Anterior cingulate cortex (tissue), 58 donors: Measurements from ENCODE around the gene NCOA1.
"Not testable (repeated sequence)": the region's sequence is repeated elsewhere in the genome, so short reads cannot be mapped to it uniquely, and the experiment has no call there.

Experiments
- DNase-seq, 58 donors: peaks; one replicate each; lab custom pipeline; 2025; lab: John Stamatoyannopoulos, UW

NCOA1 gene

DNA sequence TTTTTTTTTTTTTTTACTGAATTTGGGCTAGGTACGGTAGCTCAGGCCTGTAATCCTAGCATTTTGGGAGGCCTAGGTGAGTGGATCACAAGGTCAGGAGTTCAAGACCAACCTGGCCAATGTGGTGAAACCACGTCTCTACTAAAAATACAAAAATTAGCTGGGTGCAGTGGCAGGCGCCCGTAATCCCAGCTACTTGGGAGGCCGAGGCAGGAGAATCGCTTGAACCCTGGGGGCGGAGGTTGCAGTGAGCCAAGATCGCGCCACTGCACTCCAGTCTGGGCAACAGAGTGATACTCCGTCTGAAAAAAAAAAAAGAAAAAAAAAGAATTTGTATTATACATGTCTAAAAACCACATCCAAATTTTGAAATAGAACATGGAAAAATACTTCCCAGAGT, 78.5 kb downstream of the NCOA1 start:
- DNase-seq = not testable (repeated sequence)

DNA sequence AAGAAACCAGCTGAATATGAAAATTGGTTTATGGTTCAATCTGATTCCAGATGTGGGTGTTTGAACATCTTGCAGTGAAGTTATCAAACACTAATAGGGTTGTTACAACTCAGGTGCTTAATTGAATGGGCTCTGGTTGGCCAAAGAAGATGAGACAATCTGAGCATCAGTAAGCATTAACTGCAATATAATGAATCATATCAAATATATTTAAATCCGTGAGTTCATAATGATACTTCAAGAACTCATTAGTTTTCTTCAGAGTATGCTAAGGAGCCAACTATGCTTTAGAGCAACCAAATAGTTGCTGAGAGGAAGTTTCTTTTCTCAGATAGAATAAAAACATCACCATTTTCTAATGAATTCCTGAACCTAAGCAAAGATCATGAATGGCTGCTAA, 79.2 kb downstream of the NCOA1 start:
- DNase-seq = no peak

DNA sequence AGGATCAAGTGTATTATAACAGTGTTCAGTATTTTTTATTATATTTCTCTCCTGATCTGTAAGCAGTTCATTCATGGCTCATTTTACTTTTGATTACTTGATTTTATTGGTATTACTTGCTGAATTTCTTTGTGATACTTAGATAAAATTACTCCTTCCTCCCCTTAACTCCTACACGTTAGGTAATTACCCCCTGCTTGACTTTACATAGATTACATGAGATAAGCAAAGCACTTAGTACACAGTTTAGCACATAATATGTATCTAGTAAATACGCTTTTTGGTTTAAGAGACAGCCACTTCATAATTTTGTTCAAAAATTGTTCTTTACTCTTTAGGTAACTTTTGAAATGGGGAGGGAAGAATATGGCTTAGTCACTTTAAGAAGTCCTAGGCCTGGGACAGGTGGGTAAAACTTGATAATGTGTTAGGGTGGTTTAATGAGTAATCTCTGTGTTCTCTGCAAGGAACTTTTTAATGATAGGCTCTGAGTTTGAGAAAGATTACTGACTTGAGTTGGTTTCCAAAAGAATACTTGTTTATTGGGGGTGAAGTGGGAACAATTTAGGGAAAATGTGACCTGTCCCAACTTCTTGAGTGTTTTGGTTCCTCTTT, 80.9 kb downstream of the NCOA1 start:
- DNase-seq = no peak

DNA sequence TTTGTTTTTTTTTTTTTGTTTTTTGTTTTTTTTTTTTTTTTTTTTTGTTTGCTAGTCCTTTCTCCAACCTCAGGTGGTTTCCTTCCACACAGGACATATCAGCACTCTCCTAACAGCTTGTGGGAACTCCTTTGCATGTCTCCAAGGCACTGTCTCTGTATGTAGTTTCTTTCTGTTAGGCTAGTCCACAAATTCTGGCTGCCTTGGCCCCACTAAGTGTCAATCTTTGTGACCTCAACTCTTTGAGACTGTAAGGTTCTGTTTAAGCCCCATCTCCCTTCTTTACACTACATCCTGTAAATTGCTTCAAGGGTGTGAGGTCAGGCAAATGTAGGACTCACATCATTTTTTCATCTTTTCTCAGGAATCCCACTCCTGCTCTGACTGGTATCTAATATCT, 85.1 kb downstream of the NCOA1 start:
- DNase-seq = no peak

DNA sequence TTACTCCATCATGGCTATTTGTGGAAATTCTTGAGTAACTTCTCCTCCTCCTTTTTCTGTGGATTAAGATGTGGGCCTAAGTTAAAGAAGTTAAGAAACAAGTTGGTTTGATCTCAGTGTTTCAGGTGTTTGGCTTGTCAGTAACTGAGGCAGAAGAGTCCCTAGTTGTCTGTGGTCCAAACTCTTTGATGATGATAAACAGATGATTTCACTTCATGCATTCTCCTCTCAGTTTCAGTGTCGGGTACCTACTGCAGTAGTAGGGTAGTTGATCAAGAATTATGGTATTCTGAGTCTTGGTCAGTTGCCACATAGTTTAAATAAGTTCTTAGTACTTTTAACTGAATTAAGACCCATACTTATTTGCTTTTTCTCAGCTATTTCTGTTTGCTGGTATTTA, 85.6 kb downstream of the NCOA1 start:
- no peak for DNase-seq

DNA sequence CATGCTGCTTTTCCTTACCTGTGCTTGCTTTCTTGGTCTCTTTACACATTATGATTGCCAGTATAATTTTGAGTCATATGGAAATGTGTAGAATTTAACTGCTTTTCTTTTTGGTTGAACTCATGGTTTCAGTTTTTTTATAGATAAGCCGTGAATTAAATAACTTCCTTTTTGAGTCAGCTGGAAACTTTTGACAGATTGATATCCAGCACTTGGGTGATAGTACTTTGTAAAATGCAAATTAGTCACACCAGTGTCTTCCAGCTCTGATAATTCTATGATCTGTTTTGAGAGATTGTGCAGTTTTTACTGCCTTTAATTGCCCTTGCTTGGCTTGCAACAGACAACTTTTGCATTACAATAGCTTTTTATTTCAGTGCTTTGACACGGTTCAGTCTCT, 86.4 kb downstream of the NCOA1 start:
- DNase-seq = no peak

DNA sequence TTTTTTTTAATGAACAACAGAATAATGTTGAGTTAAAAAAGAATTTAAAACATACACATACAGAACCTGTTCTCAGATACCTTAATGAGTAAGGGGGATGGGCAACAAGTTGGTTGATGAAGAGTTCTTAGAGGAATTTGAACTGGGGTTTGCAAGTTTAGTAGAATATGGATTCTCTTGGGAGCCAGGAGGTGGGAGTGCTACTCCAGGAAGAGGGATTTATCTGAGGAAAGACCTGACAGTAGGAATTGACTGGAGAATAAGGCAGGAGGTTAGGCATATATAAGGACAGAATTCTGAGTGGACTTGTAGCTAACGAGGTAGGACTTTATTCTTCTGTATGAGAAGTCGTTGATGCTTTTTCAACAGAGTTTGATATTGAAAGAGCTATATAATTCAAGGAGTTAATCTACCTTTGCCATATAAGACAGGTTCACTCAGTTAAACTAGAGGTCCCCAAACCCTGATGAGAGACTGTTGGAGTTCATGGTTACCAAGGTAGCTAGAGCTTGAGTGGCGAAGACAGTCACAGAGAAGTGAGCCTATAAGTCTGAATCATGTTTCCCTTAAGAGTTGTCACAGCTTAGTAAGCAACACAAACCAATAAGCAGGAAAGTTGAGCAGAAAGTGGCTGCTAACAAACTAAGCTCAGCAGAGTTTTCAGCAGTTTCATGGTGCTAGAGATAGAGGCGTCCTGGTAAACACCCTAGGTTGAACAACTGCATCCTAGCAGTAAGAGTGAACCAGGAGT, 88.2 kb downstream of the NCOA1 start:
- DNase-seq = no peak

DNA sequence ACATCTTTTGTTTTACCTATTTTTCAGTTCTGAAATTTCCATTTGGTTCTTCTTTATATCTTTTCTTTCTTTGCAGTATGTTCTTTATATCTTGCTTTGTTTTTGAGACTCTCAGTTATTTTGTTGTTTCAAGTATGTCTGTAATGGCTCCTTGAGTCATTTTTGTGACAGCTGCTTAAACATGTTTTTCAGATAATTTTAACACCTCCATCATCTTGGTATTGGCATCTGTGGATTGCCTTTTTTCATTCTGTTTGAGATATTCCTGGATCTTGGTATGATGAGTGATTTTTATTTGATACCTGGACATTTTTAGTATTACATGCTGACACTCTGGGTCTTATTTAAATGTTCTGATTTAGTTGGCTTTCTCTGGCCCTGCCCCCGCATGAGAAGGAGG, 89.5 kb downstream of the NCOA1 start:
- DNase-seq = no peak

DNA sequence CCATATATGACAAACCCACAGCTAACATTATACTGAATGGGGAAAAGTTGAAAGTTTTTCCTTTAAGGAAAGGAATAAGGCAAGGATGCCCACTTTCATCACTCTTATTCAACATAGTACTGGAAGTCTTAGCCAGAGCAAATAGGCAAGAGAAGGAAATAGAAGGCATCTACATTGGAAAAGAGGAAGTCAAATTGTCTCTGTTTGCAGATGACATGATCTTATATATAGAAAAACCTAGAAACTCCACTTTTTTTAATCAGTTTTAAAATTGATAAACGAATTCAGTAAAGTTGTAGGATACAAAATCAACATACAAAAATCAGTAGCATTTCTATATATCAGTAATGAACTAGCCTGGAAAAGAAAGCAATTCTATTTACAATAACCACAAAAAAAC, 90.9 kb downstream of the NCOA1 start:
- DNase-seq = not testable (repeated sequence)

DNA sequence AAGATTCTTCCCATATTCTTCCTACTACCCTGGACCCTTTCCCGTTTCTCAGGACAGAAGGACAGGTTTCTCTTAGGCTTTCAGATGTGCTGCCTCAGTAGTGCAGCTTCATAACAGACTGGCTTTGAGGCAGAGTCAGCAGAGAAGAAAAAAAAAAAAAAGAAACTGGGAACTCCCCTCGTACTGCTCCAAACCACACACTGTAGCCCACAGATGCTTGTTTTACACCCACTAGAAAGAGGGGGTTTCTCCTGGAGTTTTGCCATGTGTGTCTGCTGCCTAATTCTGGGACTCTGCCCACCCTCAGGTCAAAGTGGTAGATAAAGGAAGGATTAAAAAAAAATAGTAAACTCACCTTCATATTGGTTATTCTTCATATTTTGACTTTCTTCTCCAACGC, 95.9 kb downstream of the NCOA1 start:
- DNase-seq = no peak

DNA sequence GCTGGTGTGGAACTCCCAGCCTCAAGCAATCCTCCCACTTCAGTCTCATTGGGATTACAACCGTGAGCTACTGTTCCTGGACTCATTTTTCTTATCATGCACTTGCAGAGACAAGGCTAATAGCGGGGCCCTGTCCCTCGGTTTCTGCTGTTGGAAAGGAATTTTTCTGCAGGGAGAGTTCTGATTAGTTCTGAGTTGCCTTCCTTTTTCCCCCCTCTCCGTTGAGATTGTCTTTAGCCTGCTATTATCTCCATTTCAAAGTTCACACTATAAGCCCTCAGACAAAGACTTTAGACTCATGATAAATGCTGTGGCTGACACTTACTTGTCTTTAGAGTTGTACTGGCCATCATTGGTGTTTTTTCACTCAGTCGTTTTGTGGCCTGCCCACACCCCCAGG, 97.2 kb downstream of the NCOA1 start:
- no peak for DNase-seq

DNA sequence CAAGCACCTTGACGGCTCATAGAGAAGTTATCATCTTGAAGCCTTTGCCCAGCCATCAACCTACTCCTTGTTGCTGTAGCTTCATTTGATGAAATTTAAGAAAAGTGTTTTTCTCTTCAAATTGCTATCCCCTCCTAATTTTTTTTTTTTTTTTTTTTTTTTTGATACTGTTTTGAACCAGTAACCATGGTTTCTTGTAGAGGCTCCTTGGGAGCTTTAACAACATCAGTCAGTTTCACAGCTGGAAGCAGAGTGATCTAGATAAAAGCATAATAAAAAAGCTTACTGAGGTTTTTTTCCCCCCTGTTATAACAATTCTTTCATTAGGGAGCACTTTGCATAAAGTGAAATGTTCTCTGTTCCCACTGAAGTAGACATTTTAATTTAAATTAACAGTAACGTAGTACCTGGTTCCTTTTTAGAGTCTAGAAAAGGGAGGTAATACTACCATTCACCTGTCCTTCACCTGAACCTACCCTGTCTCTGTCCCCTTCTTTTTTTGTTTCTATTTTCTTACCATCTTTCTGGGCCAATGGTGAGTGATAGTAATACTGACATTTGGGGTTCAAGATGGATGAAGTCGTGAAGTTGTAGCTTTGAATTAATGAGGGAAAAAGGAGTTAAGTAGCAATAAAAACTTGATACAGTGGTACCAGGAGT, 101.5 kb downstream of the NCOA1 start:
- DNase-seq = no peak

DNA sequence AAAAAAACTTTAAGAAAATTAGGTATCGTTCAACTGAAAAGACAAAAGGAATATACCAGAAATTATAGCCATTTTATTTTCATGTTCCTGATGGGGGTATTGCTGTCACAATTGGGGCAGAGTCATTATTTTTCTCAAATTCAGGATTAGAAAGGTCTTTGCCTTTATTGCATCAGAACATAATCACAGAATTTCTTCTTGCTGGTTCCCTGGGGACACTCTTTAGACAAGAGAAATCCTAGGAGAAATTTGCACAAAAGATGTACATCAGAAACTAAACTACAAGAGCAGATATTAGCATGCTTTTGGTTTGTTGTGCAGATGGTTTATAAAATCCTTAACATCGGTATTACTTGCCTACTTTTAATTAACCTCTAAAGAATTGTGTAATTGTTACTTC, 103.2 kb downstream of the NCOA1 start:
- DNase-seq = no peak

DNA sequence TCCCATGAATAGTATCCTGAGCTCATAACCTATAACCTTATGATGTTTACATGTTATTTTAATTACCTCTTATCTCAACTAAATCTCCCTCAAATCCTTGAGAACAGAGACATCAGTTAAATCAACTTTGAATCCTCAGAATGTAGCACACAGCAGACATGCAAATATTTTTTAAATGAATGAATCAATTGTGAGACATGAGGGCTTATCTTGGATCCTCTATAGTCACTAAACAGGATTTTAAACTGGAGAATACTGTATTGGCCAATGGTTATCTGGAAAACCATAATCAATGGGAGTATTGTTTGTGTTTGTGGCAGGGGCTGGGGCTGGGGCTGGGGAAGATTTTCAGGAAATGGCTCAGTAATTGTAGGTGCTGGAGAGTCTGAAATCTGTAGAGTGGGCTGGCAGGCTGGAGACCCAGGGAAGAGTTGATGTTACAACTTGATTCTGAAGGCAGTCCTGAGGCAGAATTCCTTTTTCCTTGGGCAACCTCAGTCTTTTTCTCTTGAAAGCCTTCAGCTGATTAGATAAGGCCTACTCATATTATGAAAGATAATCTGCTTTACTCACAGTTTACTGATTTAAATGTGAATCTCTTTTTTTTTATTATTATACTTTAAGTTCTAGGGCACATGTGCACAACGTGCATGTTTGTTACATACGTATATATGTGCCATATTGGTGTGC, 106.3 kb downstream of the NCOA1 start:
- no peak for DNase-seq

DNA sequence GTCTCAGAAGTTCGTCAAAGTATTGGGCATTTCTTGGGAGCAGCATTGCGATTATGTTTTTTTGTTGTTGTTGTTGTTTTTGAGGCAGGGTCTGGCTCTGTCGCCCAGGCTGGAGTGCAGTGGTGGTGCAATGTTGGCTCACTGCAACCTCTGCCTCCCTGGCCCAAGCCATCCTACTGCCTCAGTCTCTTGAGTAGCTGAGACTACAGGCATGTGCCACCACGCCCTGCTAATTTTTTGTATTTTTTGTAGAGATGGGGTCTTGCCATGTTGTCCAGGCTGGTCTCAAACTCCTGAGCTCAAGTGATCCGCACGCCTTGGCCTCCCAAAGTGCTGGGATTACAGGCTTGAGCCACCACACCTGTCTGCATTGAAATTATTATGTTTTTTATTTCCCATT, 109.1 kb downstream of the NCOA1 start:
- not testable (repeated sequence) for DNase-seq

DNA sequence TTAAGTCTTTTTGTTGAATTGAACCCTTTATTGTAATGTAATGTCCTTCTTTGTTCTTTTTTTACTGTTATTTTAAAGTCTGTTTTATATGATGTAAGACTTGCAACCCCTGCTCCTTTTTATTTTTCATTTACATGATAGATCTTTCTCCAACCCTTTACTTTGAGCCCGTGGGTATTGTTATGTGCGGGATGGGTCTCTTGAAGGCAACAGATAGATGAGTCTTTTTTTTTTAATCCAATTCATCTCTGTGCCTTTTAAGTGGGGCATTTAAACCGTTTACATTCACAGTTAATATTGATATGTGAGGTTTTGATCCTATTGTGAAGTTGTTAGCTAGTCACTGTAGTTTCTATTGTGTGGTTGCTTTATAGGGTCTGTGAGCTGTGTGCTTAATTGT, 120.6 kb downstream of the NCOA1 start:
- no peak for DNase-seq

DNA sequence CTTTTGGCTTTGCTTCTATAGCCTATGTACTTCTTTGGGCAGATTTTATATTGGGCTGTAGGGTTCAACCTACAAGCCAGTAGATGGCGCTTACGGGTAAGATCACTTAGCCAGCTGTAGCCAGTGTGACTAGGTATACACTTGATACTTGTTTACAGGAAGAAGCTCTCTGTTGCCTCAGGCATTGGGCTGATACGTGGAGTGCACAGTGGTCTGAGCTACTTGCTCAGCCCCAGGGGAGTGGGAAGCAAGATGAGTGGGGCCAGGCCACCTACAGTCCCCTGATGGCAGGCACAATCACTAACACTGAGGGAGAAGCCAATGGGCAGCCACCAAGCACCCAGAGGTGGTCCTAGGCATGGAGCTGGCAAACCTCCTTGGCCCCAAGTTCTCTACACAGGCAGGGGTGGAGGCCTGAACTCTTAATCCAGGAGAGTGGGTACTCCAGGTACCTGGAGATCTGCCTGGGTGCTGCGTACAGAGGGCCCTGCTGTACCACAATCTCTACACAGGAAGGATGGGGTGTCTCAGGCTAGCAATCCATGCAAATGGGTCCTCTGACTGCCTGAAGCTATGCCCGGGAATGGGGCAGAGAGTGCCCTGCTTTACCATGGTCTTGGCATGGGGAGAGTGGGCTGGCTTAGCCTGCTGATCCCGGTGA, 122.2 kb downstream of the NCOA1 start:
- DNase-seq = no peak

DNA sequence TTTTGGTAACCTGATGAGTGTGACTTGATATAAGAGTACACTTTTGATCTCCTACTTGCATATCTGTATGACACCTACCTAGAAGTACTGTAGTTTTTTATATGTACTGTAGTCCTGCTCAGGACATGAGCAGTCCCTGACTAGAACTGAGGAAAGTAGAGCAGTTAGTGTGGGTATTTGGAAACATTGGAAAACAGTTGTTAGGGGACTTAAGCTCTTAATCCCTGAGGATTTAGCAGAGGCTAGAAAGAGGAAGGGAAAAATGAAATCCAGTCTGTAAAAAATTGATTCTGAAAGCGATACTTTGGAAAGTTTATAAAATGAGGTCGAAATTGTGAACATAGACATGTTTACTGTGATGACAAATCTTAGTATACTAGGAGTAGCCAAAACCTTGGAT, 125.6 kb downstream of the NCOA1 start:
- DNase-seq = no peak

DNA sequence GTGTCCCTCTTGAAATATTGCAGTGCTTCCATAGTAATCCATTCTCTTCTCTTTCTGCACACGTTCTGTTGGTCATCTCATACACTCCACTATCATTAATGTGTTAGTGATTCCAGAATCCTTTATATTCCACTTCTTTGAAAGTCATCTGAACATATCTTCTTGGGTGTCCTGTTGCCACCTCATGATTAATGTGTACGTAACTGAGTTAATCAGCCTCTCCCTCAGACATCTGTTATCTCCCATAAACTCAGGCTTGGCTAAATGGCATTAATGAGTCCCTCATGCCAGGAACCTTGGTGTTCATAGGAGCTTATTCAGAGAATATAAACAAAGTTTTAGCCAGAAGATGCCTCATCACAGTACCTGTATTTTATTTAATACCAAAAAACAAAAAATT, 126.4 kb downstream of the NCOA1 start:
- DNase-seq = no peak

DNA sequence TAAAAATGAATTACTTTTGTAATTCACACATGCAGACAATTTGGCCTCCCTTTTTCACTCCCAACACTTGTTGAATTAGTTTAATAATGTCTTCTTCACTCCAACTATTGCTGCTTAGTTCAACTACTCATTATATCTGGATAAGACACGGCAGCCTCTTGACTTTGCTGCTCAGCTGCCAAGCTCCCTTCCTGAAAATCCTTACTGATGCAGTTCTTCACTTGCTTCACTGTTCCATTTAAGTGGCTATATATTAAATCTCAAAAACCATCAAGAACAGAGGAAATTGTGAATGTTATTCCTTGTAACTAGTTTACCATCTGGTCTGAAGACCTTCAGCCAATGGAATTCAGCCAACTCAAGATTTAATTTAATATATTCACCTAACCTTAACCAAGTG, 127.1 kb downstream of the NCOA1 start:
- no peak for DNase-seq

DNA sequence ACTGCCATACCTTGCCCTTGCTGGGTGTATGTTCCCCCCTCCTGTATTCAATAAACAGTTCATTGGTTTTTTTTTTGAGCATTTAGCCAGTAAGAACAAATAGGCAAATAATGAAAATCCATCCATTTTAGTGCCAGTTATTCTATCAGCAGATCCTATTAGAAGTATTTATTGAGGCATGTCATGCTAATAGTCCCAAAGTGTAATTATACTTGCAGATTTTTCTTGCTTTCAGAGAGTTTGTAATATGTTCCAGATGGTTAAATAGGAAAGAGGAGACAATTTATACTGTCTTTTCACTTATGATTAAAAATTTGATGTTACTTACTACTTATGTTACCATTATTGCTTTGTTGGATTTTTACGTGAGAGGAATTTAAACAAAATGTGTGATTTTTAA, 127.6 kb downstream of the NCOA1 start:
- no peak for DNase-seq
